Measurements from ENCODE around the gene RFTN1.

GRCh38 chr3:16508243-16508578 is 5.3 kb downstream of the RFTN1 start:
- TF ChIP-seq, protein P1, sequence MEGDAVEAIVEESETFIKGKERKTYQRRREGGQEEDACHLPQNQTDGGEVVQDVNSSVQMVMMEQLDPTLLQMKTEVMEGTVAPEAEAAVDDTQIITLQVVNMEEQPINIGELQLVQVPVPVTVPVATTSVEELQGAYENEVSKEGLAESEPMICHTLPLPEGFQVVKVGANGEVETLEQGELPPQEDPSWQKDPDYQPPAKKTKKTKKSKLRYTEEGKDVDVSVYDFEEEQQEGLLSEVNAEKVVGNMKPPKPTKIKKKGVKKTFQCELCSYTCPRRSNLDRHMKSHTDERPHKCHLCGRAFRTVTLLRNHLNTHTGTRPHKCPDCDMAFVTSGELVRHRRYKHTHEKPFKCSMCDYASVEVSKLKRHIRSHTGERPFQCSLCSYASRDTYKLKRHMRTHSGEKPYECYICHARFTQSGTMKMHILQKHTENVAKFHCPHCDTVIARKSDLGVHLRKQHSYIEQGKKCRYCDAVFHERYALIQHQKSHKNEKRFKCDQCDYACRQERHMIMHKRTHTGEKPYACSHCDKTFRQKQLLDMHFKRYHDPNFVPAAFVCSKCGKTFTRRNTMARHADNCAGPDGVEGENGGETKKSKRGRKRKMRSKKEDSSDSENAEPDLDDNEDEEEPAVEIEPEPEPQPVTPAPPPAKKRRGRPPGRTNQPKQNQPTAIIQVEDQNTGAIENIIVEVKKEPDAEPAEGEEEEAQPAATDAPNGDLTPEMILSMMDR (IDR thresholded peaks at IDR 0.05) = no peak
- TF ChIP-seq EZH2phosphoT487 (IDR thresholded peaks at IDR 0.05) = no peak
